ENCODE measurements around the gene NUCB1. TPM values are rescaled to one million over a fixed set of nuclear protein-coding genes. Genes with fewer than 3 reads are reported as not detected.
A peak's percentile ranks its signal among the peaks of the same experiment; 100 is the strongest.

Gene NUCB1
- total and polyA plus RNA-seq, 9 of the 15 experiments (the other 6 are each of a cell fraction or from before 2014, with no cell fraction given): 3.1 to 153 (median 71.7) TPM

- no peak for TF ChIP-seq MGA (IDR thresholded peaks at IDR 0.05)
- TF ChIP-seq TEAD1 (CRISPR knock-in tag; IDR thresholded peaks at IDR 0.05): peak; percentile 3 to 86; a peak in 2 of 4 replicates
- TF ChIP-seq GTF2B (IDR thresholded peaks at IDR 0.05; ENCODE audit: extremely low read depth, insufficient read length): peak; percentile 81
- TF ChIP-seq HNRNPK (IDR thresholded peaks at IDR 0.05; ENCODE audit: low read depth, low read length, poor library complexity, severe bottlenecking): no peak
- TF ChIP-seq KDM5B (IDR thresholded peaks at IDR 0.05; ENCODE audit: insufficient replicate concordance, low read depth, low read length): peak; percentile 100
- TF ChIP-seq HNRNPL (IDR thresholded peaks at IDR 0.05; ENCODE audit: low read depth, low read length): no peak
- peak; percentile 92 for TF ChIP-seq BRD4 (IDR thresholded peaks at IDR 0.05)
- TF ChIP-seq TCF7L2 (IDR thresholded peaks at IDR 0.05; ENCODE audit: low read depth, low read length): no peak
- peak; percentile 87 for TF ChIP-seq CEBPG (CRISPR knock-in tag; IDR thresholded peaks at IDR 0.05)
- peak; percentile 74 to 83 for TF ChIP-seq CEBPG (tag; conservative IDR thresholded peaks at IDR 0.05 in 1 of 2, IDR thresholded peaks at IDR 0.05 in 1 of 2)
- TF ChIP-seq ZNF507 (tag; conservative IDR thresholded peaks at IDR 0.05): no peak
- no peak for TF ChIP-seq ZNF79 (CRISPR knock-in tag; IDR thresholded peaks at IDR 0.05; ENCODE audit: low read depth)
- peak; percentile 93 for TF ChIP-seq FOXP4 (CRISPR knock-in tag; IDR thresholded peaks at IDR 0.05; ENCODE audit: borderline replicate concordance)
These were observed 27.8 kb upstream of the NUCB1 start, which contains the start of gene PPP1R15A (continued) for GRCh38 chr19:48872182-48872883.
